Mesenchymal stem cell (in vitro differentiated cells and primary cell): ENCODE data around the gene ATP8B3.

Experiments used
- DNase-seq: peaks from one replicate; pipeline ENCODE4 v3.0.0-alpha.2; 2013
- H2AFZ ChIP-seq: one replicate; pipeline ENCODE4 v1.6.1; 2013; ENCODE audit warnings: low read depth, mild to moderate bottlenecking, control low read depth, inconsistent platforms, low read length, moderate library complexity
- H2AK5ac ChIP-seq: 2 replicates; pipeline ENCODE4 v1.6.1; 2013; ENCODE audit warnings: low read length, moderate library complexity, mild to moderate bottlenecking, inconsistent platforms; ENCODE audit not compliant: severe bottlenecking
- H2BK120ac ChIP-seq: one replicate; pipeline ENCODE4 v1.6.1; 2013; ENCODE audit warnings: low read depth, mild to moderate bottlenecking, inconsistent platforms, low read length, moderate library complexity
- H2BK12ac ChIP-seq, 2 experiments: one replicate each; pipeline ENCODE4 v1.6.1; 2013; ENCODE audit warnings: inconsistent platforms in 2 of 2, low read length in 2 of 2, mild to moderate bottlenecking in 2 of 2, moderate library complexity in 2 of 2, control low read depth in 1 of 2
- H2BK15ac ChIP-seq: one replicate; pipeline ENCODE4 v1.6.1; 2013; ENCODE audit warnings: mild to moderate bottlenecking, low read depth, inconsistent platforms; ENCODE audit not compliant: poor library complexity, severe bottlenecking
- H2BK5ac ChIP-seq: 2 replicates; pipeline ENCODE4 v1.6.1; 2013; ENCODE audit warnings: low read depth, mild to moderate bottlenecking, low read length, control low read depth, inconsistent platforms; ENCODE audit not compliant: poor library complexity, severe bottlenecking
- H3K14ac ChIP-seq, 2 experiments: one replicate each; pipeline ENCODE4 v1.6.1; 2013; ENCODE audit warnings: inconsistent platforms in 2 of 2, low read length in 2 of 2, control low read depth in 1 of 2, mild to moderate bottlenecking in 1 of 2, moderate library complexity in 1 of 2
- H3K18ac ChIP-seq, 2 experiments: one replicate each; pipeline ENCODE4 v1.6.1; 2013; ENCODE audit warnings: inconsistent platforms in 2 of 2, low read length in 2 of 2, control low read depth in 1 of 2, low read depth in 1 of 2, mild to moderate bottlenecking in 1 of 2
- H3K23ac ChIP-seq, 2 experiments: one replicate each; pipeline ENCODE4 v1.6.1; 2013; ENCODE audit warnings: inconsistent platforms in 2 of 2, low read length in 2 of 2, mild to moderate bottlenecking in 2 of 2, moderate library complexity in 2 of 2, control low read depth in 1 of 2
- H3K27ac ChIP-seq: 2 replicates; pipeline ENCODE4 v1.5.1; 2013; ENCODE audit warnings: mild to moderate bottlenecking, moderate library complexity, low read length, control low read depth, inconsistent platforms; ENCODE audit not compliant: poor library complexity, severe bottlenecking
- H3K27me3 ChIP-seq, 2 experiments: 2 replicates each; pipeline versions ENCODE4 v1.6.1 to v1.7.0; 2013; ENCODE audit warnings: low read length in 2 of 2, mild to moderate bottlenecking in 2 of 2, moderate library complexity in 2 of 2, control low read depth in 1 of 2, inconsistent platforms in 1 of 2; ENCODE audit not compliant: control insufficient read depth in 1 of 2, insufficient read depth in 1 of 2
- H3K36me3 ChIP-seq, 2 experiments: 2 replicates each; pipeline versions ENCODE4 v1.6.1 to v1.7.0; 2013; ENCODE audit warnings: low read length in 2 of 2, control low read depth in 1 of 2, inconsistent platforms in 1 of 2, low read depth in 1 of 2, mild to moderate bottlenecking in 1 of 2; ENCODE audit not compliant: insufficient read depth in 2 of 2, control insufficient read depth in 1 of 2
- H3K4ac ChIP-seq, 2 experiments: one replicate each; pipeline ENCODE4 v1.6.1; 2013; ENCODE audit warnings: inconsistent platforms in 2 of 2, low read length in 2 of 2, mild to moderate bottlenecking in 2 of 2, moderate library complexity in 2 of 2, control low read depth in 1 of 2, low read depth in 1 of 2
- H3K4me1 ChIP-seq: 2 replicates; pipeline ENCODE4 v1.6.1; 2013; ENCODE audit warnings: low read depth, low read length, control low read depth; ENCODE audit not compliant: control insufficient read depth, insufficient read depth
- H3K4me2 ChIP-seq: 2 replicates; pipeline ENCODE4 v1.6.1; 2013; ENCODE audit warnings: low read length, mild to moderate bottlenecking, inconsistent platforms; ENCODE audit not compliant: poor library complexity, severe bottlenecking
- H3K4me3 ChIP-seq, 2 experiments: 2 replicates each; pipeline versions ENCODE4 v1.5.1 to v1.7.0; 2013; ENCODE audit warnings: low read length in 2 of 2, mild to moderate bottlenecking in 2 of 2, control low read depth in 1 of 2, low read depth in 1 of 2; ENCODE audit not compliant: insufficient read depth in 1 of 2
- H3K79me1 ChIP-seq: replicated peaks from 2 replicates; pipeline ENCODE4 v1.6.1; 2013; ENCODE audit warnings: mild to moderate bottlenecking, control low read depth, low read length, inconsistent platforms; ENCODE audit not compliant: poor library complexity, severe bottlenecking
- H3K9ac ChIP-seq: 2 replicates; pipeline ENCODE4 v1.7.0; 2013; ENCODE audit warnings: mild to moderate bottlenecking, low read length, moderate library complexity
- H3K9me3 ChIP-seq: 2 replicates; pipeline ENCODE4 v1.7.0; 2013; ENCODE audit warnings: mild to moderate bottlenecking, low read length; ENCODE audit not compliant: control insufficient read depth
- H4K8ac ChIP-seq: one replicate; pipeline ENCODE4 v1.6.1; 2013; ENCODE audit warnings: inconsistent platforms, mild to moderate bottlenecking, low read length, moderate library complexity
- H4K91ac ChIP-seq: one replicate; pipeline ENCODE4 v1.6.1; 2013; ENCODE audit warnings: mild to moderate bottlenecking, low read length, inconsistent platforms
- WGBS: methylation state at CpG from one replicate; pipeline ENCODE4 v1.1.7; 2013; ENCODE audit warnings: mixed read lengths; 5-methylcytosine and 5-hydroxymethylcytosine counted together

The ATP8B3 gene

GRCh38 chr19:1855828-1856255 is 43.8 kb upstream of the ATP8B3 start:
- H2AK5ac ChIP-seq, result peak overlapping the region; percentile 33
- H3K18ac ChIP-seq, result peak overlapping the region; percentile 96 to 98
- peak overlapping the region; percentile 72 for H3K27ac ChIP-seq
- peak overlapping the region; percentile 83 to 98 for H3K4ac ChIP-seq
- no peaks in the 10 kb centered on the region for H3K9me3 ChIP-seq
- H2AFZ ChIP-seq, result no peak overlapping the region
- peaks cover 19% of the 10 kb centered on the region for H3K79me1 ChIP-seq
- H3K4me1 ChIP-seq, result peaks cover 76% of the 10 kb centered on the region
- peak overlapping the region; percentile 88 to 92 for H2BK12ac ChIP-seq
- peak overlapping the region in 1 of 2 experiments; percentile 5 for H3K14ac ChIP-seq
- DNase-seq, result no peak
- H4K91ac ChIP-seq, result peak overlapping the region; percentile 99
- H3K27me3 ChIP-seq, result no peaks in the 10 kb centered on the region
- peak overlapping the region; percentile 39 for H3K4me2 ChIP-seq
- peak overlapping the region; percentile 99 for H4K8ac ChIP-seq
- H2BK15ac ChIP-seq, result peak overlapping the region; percentile 90
- 57% methylated on average over 13 of the region's 13 CpGs for WGBS
- H3K36me3 ChIP-seq, result peaks cover 2 to 33% of the 10 kb centered on the region in 2 experiments
- H3K4me3 ChIP-seq, result peak overlapping the region in 1 of 2 experiments; percentile 69
- peak overlapping the region in 1 of 2 experiments; percentile 25 for H3K23ac ChIP-seq
- H2BK120ac ChIP-seq, result peak overlapping the region; percentile 98
- peak overlapping the region; percentile 78 for H3K9ac ChIP-seq
- no peak overlapping the region for H2BK5ac ChIP-seq

GRCh38 chr19:1855040-1855827 is 43.2 kb upstream of the ATP8B3 start:
- H3K27ac ChIP-seq, result peak overlapping the region; percentile 72
- H2AK5ac ChIP-seq, result peak overlapping the region; percentile 49
- H3K4ac ChIP-seq, result peak overlapping the region; percentile 95 to 98
- DNase-seq, result peak; percentile 93
- H3K79me1 ChIP-seq, result peaks cover 21% of the 10 kb centered on the region
- no peaks in the 10 kb centered on the region for H3K9me3 ChIP-seq
- no peak overlapping the region for H2AFZ ChIP-seq
- peak overlapping the region; percentile 99 for H4K8ac ChIP-seq
- H3K4me2 ChIP-seq, result peak overlapping the region; percentile 51
- H2BK120ac ChIP-seq, result peak overlapping the region; percentile 98
- H3K14ac ChIP-seq, result peak overlapping the region in 1 of 2 experiments; percentile 70
- peak overlapping the region; percentile 78 for H3K9ac ChIP-seq
- peak overlapping the region; percentile 20 for H2BK5ac ChIP-seq
- H3K27me3 ChIP-seq, result no peaks in the 10 kb centered on the region
- no peak overlapping the region for H3K23ac ChIP-seq
- peaks cover 4 to 36% of the 10 kb centered on the region in 2 experiments for H3K36me3 ChIP-seq
- peak overlapping the region in 1 of 2 experiments; percentile 69 for H3K4me3 ChIP-seq
- peak overlapping the region; percentile 88 to 92 for H2BK12ac ChIP-seq
- peak overlapping the region; percentile 96 to 98 for H3K18ac ChIP-seq
- peak overlapping the region; percentile 90 for H2BK15ac ChIP-seq
- 25% methylated on average over 23 of the region's 33 CpGs for WGBS
- peak overlapping the region; percentile 99 for H4K91ac ChIP-seq
- peaks cover 72% of the 10 kb centered on the region for H3K4me1 ChIP-seq

GRCh38 chr19:1854542-1855039 is 42.5 kb upstream of the ATP8B3 start:
- Histone ChIP-seq H3K9ac (peak overlapping the region; percentile 63), H3K4ac (peak overlapping the region; percentile 83 to 95), H3K27ac (peak overlapping the region; percentile 61), H4K91ac (peak overlapping the region; percentile 55), H2BK120ac (peak overlapping the region; percentile 80), H3K4me1 (peaks cover 66% of the 10 kb centered on the region), H2BK5ac (no peak overlapping the region), H2BK12ac (peak overlapping the region; percentile 51 to 75), H3K27me3 (no peaks in the 10 kb centered on the region), H2AFZ (no peak overlapping the region), H2BK15ac (peak overlapping the region; percentile 36), H3K4me3 (peak overlapping the region in 1 of 2 experiments; percentile 44), H3K4me2 (peak overlapping the region; percentile 51), H3K14ac (peak overlapping the region in 1 of 2 experiments; percentile 38), H3K79me1 (peaks cover 21% of the 10 kb centered on the region), H3K36me3 (peaks cover 4 to 40% of the 10 kb centered on the region in 2 experiments), H2AK5ac (no peak overlapping the region), H3K9me3 (no peaks in the 10 kb centered on the region), H3K18ac (peak overlapping the region; percentile 56 to 95), H3K23ac (peak overlapping the region in 1 of 2 experiments; percentile 67), H4K8ac (peak overlapping the region; percentile 96)
- 85% methylated on average over 37 of the region's 37 CpGs for WGBS
- no peak for DNase-seq

GRCh38 chr19:1854039-1854541 is 42.0 kb upstream of the ATP8B3 start:
- H3K9ac ChIP-seq, result no peak overlapping the region
- peak overlapping the region; percentile 96 for H4K8ac ChIP-seq
- peak overlapping the region; percentile 64 for H2AK5ac ChIP-seq
- H3K4me2 ChIP-seq, result no peak overlapping the region
- peak overlapping the region; percentile 34 for H2BK15ac ChIP-seq
- H3K27me3 ChIP-seq, result no peaks in the 10 kb centered on the region
- WGBS, result 93% methylated on average over 13 of the region's 16 CpGs
- no peak overlapping the region for H3K27ac ChIP-seq
- no peaks in the 10 kb centered on the region for H3K9me3 ChIP-seq
- peaks cover 22% of the 10 kb centered on the region for H3K79me1 ChIP-seq
- H3K18ac ChIP-seq, result peak overlapping the region in 1 of 2 experiments; percentile 8
- no peak overlapping the region for H3K14ac ChIP-seq
- H3K4me3 ChIP-seq, result no peak overlapping the region
- H3K36me3 ChIP-seq, result peaks cover 4 to 40% of the 10 kb centered on the region in 2 experiments
- peaks cover 61% of the 10 kb centered on the region for H3K4me1 ChIP-seq
- no peak for DNase-seq
- H2BK120ac ChIP-seq, result peak overlapping the region; percentile 29
- peak overlapping the region; percentile 55 for H4K91ac ChIP-seq
- no peak overlapping the region for H2AFZ ChIP-seq
- no peak overlapping the region for H3K23ac ChIP-seq
- no peak overlapping the region for H2BK5ac ChIP-seq
- peak overlapping the region; percentile 83 to 95 for H3K4ac ChIP-seq
- H2BK12ac ChIP-seq, result peak overlapping the region; percentile 14 to 51
